ENCODE data around the gene TOGARAM1. TPM values are rescaled to one million over a fixed set of nuclear protein-coding genes. Genes with fewer than 3 reads are reported as not detected.
"Not testable (repeated sequence)": the region's sequence is repeated elsewhere in the genome, so short reads cannot be mapped to it uniquely, and the experiment has no call there.

TOGARAM1 gene
- total RNA-seq, 2 donors from 2014 or later: 6.3 to 9.7 TPM

GRCh38 chr14:45065540-45065939 lies 103.5 kb downstream of the TOGARAM1 start:
- Mint-ChIP-seq H3K9me3 (no peaks in the 10 kb centered on the region), H3K27ac (no peak overlapping the region), H3K36me3 (ENCODE audit: insufficient read depth in 2 of 2) (no peaks in the 10 kb centered on the region), H3K4me1 (ENCODE audit: low read depth) (no peaks in the 10 kb centered on the region), H3K27me3 (ENCODE audit: low read depth) (no peaks in the 10 kb centered on the region), H3K4me3 (no peak overlapping the region)
- ATAC-seq (replicated peaks in 1 of 2): no peak
- DNase-seq: no peak

GRCh38 chr14:45065956-45066355 lies 104.0 kb downstream of the TOGARAM1 start:
- no peak for DNase-seq

DNA sequence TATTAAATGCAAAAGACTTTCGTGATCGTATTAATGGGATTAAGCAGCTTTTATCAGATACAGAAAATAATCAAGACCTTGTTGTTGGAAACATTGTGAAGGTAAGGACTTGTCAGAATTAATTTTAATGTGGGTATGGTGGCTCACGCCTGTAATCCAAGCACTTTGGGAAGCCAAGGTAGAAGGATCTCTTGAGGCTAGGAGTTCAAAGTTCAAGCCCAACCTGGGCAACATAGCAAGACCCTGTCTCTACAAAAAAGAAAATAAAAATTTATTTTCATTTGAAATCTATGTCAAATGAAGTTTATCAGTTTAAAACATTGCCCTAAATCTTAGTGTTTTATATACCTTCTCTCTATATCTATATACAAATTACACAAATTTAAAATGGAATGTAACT lies 104.7 kb downstream of the TOGARAM1 start:
- H3K9me3 Mint-ChIP-seq: no peaks in the 10 kb centered on the region
- H3K4me3 Mint-ChIP-seq: no peak overlapping the region

More at GRCh38 chr14:45065956-45066355, 104.0 kb downstream of the TOGARAM1 start:
- ATAC-seq (replicated peaks in 1 of 2): no peak
- Mint-ChIP-seq H3K9me3 (no peaks in the 10 kb centered on the region), H3K4me3 (no peak overlapping the region), H3K4me1 (ENCODE audit: low read depth) (no peaks in the 10 kb centered on the region), H3K27ac (no peak overlapping the region), H3K36me3 (ENCODE audit: insufficient read depth in 2 of 2) (no peaks in the 10 kb centered on the region), H3K27me3 (ENCODE audit: low read depth) (no peaks in the 10 kb centered on the region)

GRCh38 chr14:45068396-45068795 lies 106.4 kb downstream of the TOGARAM1 start:
- Mint-ChIP-seq H3K4me1 (ENCODE audit: low read depth) (no peaks in the 10 kb centered on the region), H3K36me3 (ENCODE audit: insufficient read depth in 2 of 2) (no peaks in the 10 kb centered on the region), H3K27me3 (ENCODE audit: low read depth) (no peaks in the 10 kb centered on the region), H3K27ac (no peak overlapping the region), H3K4me3 (no peak overlapping the region), H3K9me3 (no peaks in the 10 kb centered on the region)
- no peak for DNase-seq
- ATAC-seq (replicated peaks in 1 of 2): no peak

More for the DNA sequence above, 104.7 kb downstream of the TOGARAM1 start:
- Mint-ChIP-seq H3K4me1 (ENCODE audit: low read depth) (no peaks in the 10 kb centered on the region), H3K36me3 (ENCODE audit: insufficient read depth in 2 of 2) (no peaks in the 10 kb centered on the region), H3K27me3 (ENCODE audit: low read depth) (no peaks in the 10 kb centered on the region), H3K27ac (no peak overlapping the region)
- ATAC-seq (replicated peaks in 1 of 2) (no peak), DNase-seq (no peak)

GRCh38 chr14:45070215-45070614 lies 108.2 kb downstream of the TOGARAM1 start:
- Mint-ChIP-seq H3K4me3 (no peak overlapping the region), H3K9me3 (no peaks in the 10 kb centered on the region), H3K27ac (no peak overlapping the region), H3K27me3 (ENCODE audit: low read depth) (no peaks in the 10 kb centered on the region), H3K4me1 (ENCODE audit: low read depth) (no peaks in the 10 kb centered on the region), H3K36me3 (ENCODE audit: insufficient read depth in 2 of 2) (no peaks in the 10 kb centered on the region)
- DNase-seq: no peak
- ATAC-seq (replicated peaks in 1 of 2): no peak

- Mint-ChIP-seq H3K27me3 (ENCODE audit: low read depth) (no peaks in the 10 kb centered on the region), H3K4me1 (ENCODE audit: low read depth) (no peaks in the 10 kb centered on the region), H3K4me3 (no peak overlapping the region), H3K27ac (no peak overlapping the region), H3K9me3 (no peaks in the 10 kb centered on the region), H3K36me3 (ENCODE audit: insufficient read depth in 2 of 2) (no peaks in the 10 kb centered on the region)
- ATAC-seq (replicated peaks in 1 of 2) (no peak), DNase-seq (no peak)
These were observed 110.1 kb downstream of the TOGARAM1 start for GRCh38 chr14:45072126-45072525.

GRCh38 chr14:45073231-45073879 lies 111.4 kb downstream of the TOGARAM1 start:
- Mint-ChIP-seq H3K27me3 (ENCODE audit: low read depth) (no peaks in the 10 kb centered on the region), H3K36me3 (ENCODE audit: insufficient read depth in 2 of 2) (no peaks in the 10 kb centered on the region), H3K4me3 (no peak overlapping the region), H3K4me1 (ENCODE audit: low read depth) (no peaks in the 10 kb centered on the region), H3K9me3 (no peaks in the 10 kb centered on the region), H3K27ac (no peak overlapping the region)
- ATAC-seq (replicated peaks in 1 of 2): no peak
- DNase-seq: no peak

DNA sequence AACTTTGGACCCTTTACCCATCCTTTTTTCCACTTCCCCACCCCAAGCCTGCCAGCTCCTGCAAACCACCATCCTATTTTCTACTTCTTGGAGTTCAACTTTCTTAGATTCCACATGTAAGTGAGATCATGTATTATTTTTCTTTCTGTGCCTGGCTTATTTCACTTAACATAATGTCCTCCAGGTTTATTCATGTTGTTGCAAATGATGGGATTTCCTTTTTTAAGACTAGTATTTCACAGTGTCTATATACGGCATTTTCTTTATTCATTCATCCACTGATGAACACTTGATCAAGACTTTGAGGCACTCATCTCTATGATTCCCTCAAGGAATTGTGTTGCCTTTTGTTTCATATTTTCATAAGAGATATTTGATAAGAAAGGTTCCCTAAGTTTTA lies 116.3 kb downstream of the TOGARAM1 start:
- Mint-ChIP-seq H3K4me1 (ENCODE audit: low read depth) (peaks cover 4% of the 10 kb centered on the region), H3K27me3 (ENCODE audit: low read depth) (no peaks in the 10 kb centered on the region)

DNA sequence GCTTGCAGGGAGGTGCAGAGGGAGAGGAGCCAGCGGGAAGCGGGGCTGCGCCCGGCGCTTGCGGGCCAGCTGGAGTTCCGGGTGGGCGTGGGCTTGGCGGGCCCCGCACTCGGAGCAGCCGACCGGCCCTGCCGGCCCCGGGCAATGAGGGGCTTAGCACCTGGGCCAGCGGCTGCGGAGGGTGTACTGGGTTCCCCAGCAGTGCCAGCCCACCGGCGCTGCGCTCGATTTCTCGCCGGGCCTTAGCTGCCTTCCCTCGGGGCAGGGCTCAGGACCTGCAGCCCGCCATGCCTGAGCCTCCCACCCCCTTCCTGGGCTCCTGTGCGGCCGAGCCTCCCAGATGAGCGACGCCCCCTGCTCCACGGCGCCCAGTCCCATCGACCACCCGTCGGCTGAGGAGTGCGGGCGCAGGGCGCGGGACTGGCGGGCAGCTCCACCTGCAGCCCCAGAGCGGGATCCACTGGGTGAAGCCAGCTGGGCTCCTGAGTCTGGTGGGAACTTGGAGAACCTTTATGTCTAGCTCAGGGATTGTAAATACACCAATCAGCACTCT lies 118.5 kb downstream of the TOGARAM1 start:
- peaks cover 12% of the 10 kb centered on the region for H3K4me1 Mint-ChIP-seq (ENCODE audit: low read depth)
- H3K27me3 Mint-ChIP-seq (ENCODE audit: low read depth); H3K4me3 Mint-ChIP-seq; ATAC-seq (replicated peaks in 1 of 2); DNase-seq; H3K9me3 Mint-ChIP-seq; H3K27ac Mint-ChIP-seq; H3K36me3 Mint-ChIP-seq (ENCODE audit: insufficient read depth in 2 of 2): not testable (repeated sequence)

More for the DNA sequence above, 116.3 kb downstream of the TOGARAM1 start:
- no peak for DNase-seq
- H3K9me3 Mint-ChIP-seq: no peaks in the 10 kb centered on the region
- no peaks in the 10 kb centered on the region for H3K36me3 Mint-ChIP-seq (ENCODE audit: insufficient read depth in 2 of 2)
- no peak overlapping the region for H3K4me3 Mint-ChIP-seq
- no peak for ATAC-seq (replicated peaks in 1 of 2)
- no peak overlapping the region for H3K27ac Mint-ChIP-seq

DNA sequence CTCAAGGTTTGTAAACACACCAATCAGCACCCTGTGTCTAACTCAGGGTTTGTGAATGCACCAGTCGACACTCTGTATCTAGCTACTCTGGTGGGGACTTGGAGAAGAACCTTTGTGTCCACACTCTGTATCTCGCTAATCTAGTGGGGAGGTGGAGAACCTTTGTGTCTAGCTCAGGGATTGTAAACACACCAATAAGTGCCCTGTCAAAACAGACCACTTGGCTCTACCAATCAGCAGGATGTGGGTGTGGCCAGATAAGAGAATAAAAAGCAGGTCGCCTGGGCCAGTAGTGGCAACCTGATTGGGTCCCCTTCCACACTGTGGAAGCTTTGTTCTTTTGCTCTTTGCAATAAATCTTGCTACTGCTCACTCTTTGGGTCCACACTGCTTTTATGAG lies 119.1 kb downstream of the TOGARAM1 start:
- H3K36me3 Mint-ChIP-seq (ENCODE audit: insufficient read depth in 2 of 2); H3K9me3 Mint-ChIP-seq; DNase-seq; H3K27me3 Mint-ChIP-seq (ENCODE audit: low read depth); H3K4me3 Mint-ChIP-seq; ATAC-seq (replicated peaks in 1 of 2); H3K27ac Mint-ChIP-seq: not testable (repeated sequence)
- H3K4me1 Mint-ChIP-seq (ENCODE audit: low read depth): peaks cover 18% of the 10 kb centered on the region

GRCh38 chr14:45082420-45082819 lies 120.4 kb downstream of the TOGARAM1 start:
- DNase-seq: no peak
- Mint-ChIP-seq H3K4me3 (peak overlapping the region in 1 of 2 donors; percentile 20), H3K4me1 (ENCODE audit: low read depth) (peaks cover 31% of the 10 kb centered on the region), H3K36me3 (ENCODE audit: insufficient read depth in 2 of 2) (peaks cover 2 to 5% of the 10 kb centered on the region in 2 donors), H3K27me3 (ENCODE audit: low read depth) (no peaks in the 10 kb centered on the region), H3K27ac (no peak overlapping the region), H3K9me3 (no peaks in the 10 kb centered on the region)
- ATAC-seq (replicated peaks in 1 of 2): no peak

DNA sequence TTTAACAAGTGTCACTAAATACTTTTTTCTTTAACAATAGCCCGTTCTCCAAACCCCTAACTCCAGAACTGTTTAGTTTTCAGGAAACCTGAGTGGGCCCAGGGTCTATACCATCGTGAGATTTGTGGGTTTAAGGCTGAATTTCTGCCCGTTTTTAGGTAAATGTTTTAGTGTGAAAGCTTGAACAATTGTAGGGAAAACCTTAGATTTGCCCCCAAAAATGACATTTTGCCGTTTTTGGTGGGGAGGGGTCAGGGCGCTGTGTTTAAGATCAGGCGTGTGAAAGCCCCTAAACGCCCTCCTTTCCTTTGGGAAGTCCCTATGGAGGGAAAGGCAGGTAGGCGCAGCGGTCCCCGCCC lies 121.6 kb downstream of the TOGARAM1 start:
- Mint-ChIP-seq H3K36me3 (ENCODE audit: insufficient read depth in 2 of 2) (peaks cover 2 to 8% of the 10 kb centered on the region in 2 donors), H3K27me3 (ENCODE audit: low read depth) (no peaks in the 10 kb centered on the region), H3K27ac (peak overlapping the region; percentile 91), H3K4me3 (peak overlapping the region; percentile 94 to 98), H3K4me1 (ENCODE audit: low read depth) (peaks cover 42% of the 10 kb centered on the region), H3K9me3 (no peaks in the 10 kb centered on the region)
- ATAC-seq (replicated peaks in 1 of 2) (no peak), DNase-seq (no peak)

- Mint-ChIP-seq H3K9me3 (no peaks in the 10 kb centered on the region), H3K36me3 (ENCODE audit: insufficient read depth in 2 of 2) (peaks cover 4 to 8% of the 10 kb centered on the region in 2 donors), H3K27me3 (ENCODE audit: low read depth) (no peaks in the 10 kb centered on the region), H3K4me3 (peak within 1 kb of the TSS; percentile 94 to 98), H3K27ac (peak within 1 kb of the TSS; percentile 97), H3K4me1 (ENCODE audit: low read depth) (peaks cover 47% of the 10 kb centered on the region)
- ATAC-seq (replicated peaks in 1 of 2): peak; percentile 99
- DNase-seq: peak; percentile 97
These were observed 122.2 kb downstream of the TOGARAM1 start, which contains the start of gene PRPF39 for GRCh38 chr14:45083976-45084722. PRPF39 (plus strand) TSS chr14:45084116; CDS start chr14:45095240, 11,124 bp downstream.
